NCI-H1048 (cell line): Measurements from ENCODE around the gene BBX.

Experiments
- DNase-seq: peaks from one replicate; lab custom pipeline; 2025; lab: John Stamatoyannopoulos, UW

The BBX gene

GRCh38 chr3:107845380-107846278 lies 322.9 kb downstream of the BBX start:
- no peak for DNase-seq

- DNase-seq = no peak
These were observed 323.6 kb downstream of the BBX start for GRCh38 chr3:107846279-107846852.

- no peak for DNase-seq
These were observed 325.0 kb downstream of the BBX start for GRCh38 chr3:107847791-107848190.

GRCh38 chr3:107848351-107848915 lies 325.7 kb downstream of the BBX start:
- no peak for DNase-seq

- no peak for DNase-seq
These were observed 327.9 kb downstream of the BBX start for GRCh38 chr3:107850681-107851080.

GRCh38 chr3:107853821-107854220 lies 331.1 kb downstream of the BBX start:
- no peak for DNase-seq

- DNase-seq = no peak
These were observed 332.0 kb downstream of the BBX start for GRCh38 chr3:107854733-107855132.

GRCh38 chr3:107855710-107856109 lies 332.9 kb downstream of the BBX start:
- no peak for DNase-seq

GRCh38 chr3:107857854-107858253 lies 335.1 kb downstream of the BBX start:
- no peak for DNase-seq

- DNase-seq = no peak
These were observed 336.1 kb downstream of the BBX start for GRCh38 chr3:107858876-107859275.
